Mesothelial cell of epicardium (in vitro differentiated cells): ENCODE results near the gene MAP4K1. TPM values are rescaled to one million over a fixed set of nuclear protein-coding genes. Genes with fewer than 3 reads are reported as not detected.
"Not testable (repeated sequence)": the region's sequence is repeated elsewhere in the genome, so short reads cannot be mapped to it uniquely, and the experiment has no call there.

ENCODE experiments used
- DNase-seq, 2 experiments: peaks; one replicate each; pipeline ENCODE4 v3.0.0; 2021; ENCODE audit warnings: low spot score in 2 of 2; ENCODE audit not compliant: unreplicated experiment in 2 of 2
- H3K27ac Mint-ChIP-seq: 2 replicates; pipeline ENCODE4 v1.8.0; 2021; ENCODE audit warnings: mixed read lengths
- H3K27me3 Mint-ChIP-seq: 2 replicates; pipeline ENCODE4 v1.8.0; 2021; ENCODE audit warnings: low read depth, mixed read lengths
- H3K36me3 Mint-ChIP-seq: 2 replicates; pipeline ENCODE4 v1.8.0; 2021; ENCODE audit warnings: mixed read lengths
- H3K4me1 Mint-ChIP-seq: 2 replicates; pipeline ENCODE4 v1.8.0; 2021; ENCODE audit warnings: mixed read lengths
- H3K4me3 Mint-ChIP-seq: 2 replicates; pipeline ENCODE4 v1.8.0; 2021; ENCODE audit warnings: mild to moderate bottlenecking, moderate library complexity, mixed read lengths
- H3K9me3 Mint-ChIP-seq: 2 replicates; pipeline ENCODE4 v1.8.0; 2021; ENCODE audit warnings: mixed read lengths
- CTCF ChIP-seq: fragments of 200-600 bp; sonication (generic); IDR thresholded peaks from one replicate; pipeline ENCODE4 v1.5.0; 2021; ENCODE audit warnings: antibody characterized with exemption; ENCODE audit not compliant: unreplicated experiment
- total RNA-seq: library from RNA; stranded (reverse); gene quantifications from 3 replicates; pipeline ENCODE4 v1.2.1, GENCODE V29; 2021

MAP4K1 gene
- total RNA-seq, 1 donor from 2014 or later, result 5.6 TPM

- Mint-ChIP-seq H3K27ac (no peak overlapping the region), H3K9me3 (no peaks in the 10 kb centered on the region), H3K27me3 (no peaks in the 10 kb centered on the region), H3K4me3 (no peak overlapping the region), H3K4me1 (peaks cover 22% of the 10 kb centered on the region), H3K36me3 (no peaks in the 10 kb centered on the region)
- TF ChIP-seq CTCF, result no peak
- no peak for DNase-seq
These were observed 1.5 kb downstream of the MAP4K1 start for GRCh38 chr19:38616265-38616664.

- no peak overlapping the region for H3K4me3 Mint-ChIP-seq
- H3K36me3 Mint-ChIP-seq, result no peaks in the 10 kb centered on the region
- H3K27me3 Mint-ChIP-seq, result no peaks in the 10 kb centered on the region
- TF ChIP-seq CTCF, result no peak
- peak overlapping the region; percentile 1 for H3K27ac Mint-ChIP-seq
- DNase-seq, result no peak
- H3K4me1 Mint-ChIP-seq, result peaks cover 21% of the 10 kb centered on the region
- H3K9me3 Mint-ChIP-seq, result no peaks in the 10 kb centered on the region
These were observed 2.7 kb downstream of the MAP4K1 start for GRCh38 chr19:38615007-38615581.

- Mint-ChIP-seq H3K9me3 (no peaks in the 10 kb centered on the region), H3K4me1 (peaks cover 13% of the 10 kb centered on the region), H3K27ac (no peak overlapping the region), H3K27me3 (no peaks in the 10 kb centered on the region), H3K4me3 (no peak overlapping the region), H3K36me3 (no peaks in the 10 kb centered on the region)
- no peak for DNase-seq
- TF ChIP-seq CTCF, result no peak
These were observed 3.5 kb downstream of the MAP4K1 start for GRCh38 chr19:38614289-38614688.

GRCh38 chr19:38606131-38606530, 11.6 kb downstream of the MAP4K1 start:
- no peak for TF ChIP-seq CTCF
- no peak overlapping the region for H3K4me3 Mint-ChIP-seq

GRCh38 chr19:38602856-38603255, 14.9 kb downstream of the MAP4K1 start:
- not testable (repeated sequence) for H3K27me3 Mint-ChIP-seq

More at GRCh38 chr19:38606131-38606530, 11.6 kb downstream of the MAP4K1 start:
- Mint-ChIP-seq H3K27ac (no peak overlapping the region), H3K9me3 (no peaks in the 10 kb centered on the region), H3K36me3 (no peaks in the 10 kb centered on the region), H3K27me3 (no peaks in the 10 kb centered on the region), H3K4me1 (no peaks in the 10 kb centered on the region)
- no peak for DNase-seq

GRCh38 chr19:38599722-38600121, 18.0 kb downstream of the MAP4K1 start:
- Mint-ChIP-seq H3K27me3 (peaks cover 12% of the 10 kb centered on the region), H3K4me1 (peaks cover 5% of the 10 kb centered on the region), H3K9me3 (no peaks in the 10 kb centered on the region), H3K36me3 (no peaks in the 10 kb centered on the region), H3K27ac (no peak overlapping the region), H3K4me3 (no peak overlapping the region)
- DNase-seq, result no peak
- no peak for TF ChIP-seq CTCF

More at GRCh38 chr19:38602856-38603255, 14.9 kb downstream of the MAP4K1 start:
- H3K9me3 Mint-ChIP-seq, H3K4me3 Mint-ChIP-seq, H3K27ac Mint-ChIP-seq, H3K36me3 Mint-ChIP-seq, DNase-seq, H3K4me1 Mint-ChIP-seq: not testable (repeated sequence)
